Endometrium (tissue), 2 donors: ENCODE data around the gene ETF1.
"Not testable (repeated sequence)": the region's sequence is repeated elsewhere in the genome, so short reads cannot be mapped to it uniquely, and the experiment has no call there.

Experiments used
- FAIRE-seq: peaks from 2 replicates; lab custom pipeline; 2012; peaks lifted over from hg19 to GRCh38; lab: Jason Lieb, UNC
- donor health status: control.
- donor health status: control.

Gene ETF1

GRCh38 chr5:138528744-138529469 is 14.1 kb downstream of the ETF1 start:
- FAIRE-seq: no peak

- FAIRE-seq: no peak
These were observed 14.8 kb downstream of the ETF1 start for GRCh38 chr5:138528208-138528607.

GRCh38 chr5:138527170-138527569 is 15.9 kb downstream of the ETF1 start:
- FAIRE-seq: no peak

- FAIRE-seq: no peak
These were observed 19.6 kb downstream of the ETF1 start for GRCh38 chr5:138523406-138523805.

GRCh38 chr5:138520971-138521370 is 22.1 kb downstream of the ETF1 start:
- FAIRE-seq: no peak

- FAIRE-seq: no peak
These were observed 25.6 kb downstream of the ETF1 start for GRCh38 chr5:138517437-138517836.

- FAIRE-seq: no peak
These were observed 27.3 kb downstream of the ETF1 start for GRCh38 chr5:138515556-138516245.

GRCh38 chr5:138514021-138514420 is 29.0 kb downstream of the ETF1 start:
- no peak for FAIRE-seq

GRCh38 chr5:138508958-138509357 is 34.1 kb downstream of the ETF1 start:
- no peak for FAIRE-seq

GRCh38 chr5:138507485-138507884 is 35.6 kb downstream of the ETF1 start:
- not testable (repeated sequence) for FAIRE-seq

GRCh38 chr5:138506370-138507306 is 36.4 kb downstream of the ETF1 start:
- FAIRE-seq: no peak

GRCh38 chr5:138504799-138505198 is 38.2 kb downstream of the ETF1 start:
- no peak for FAIRE-seq

GRCh38 chr5:138503487-138504270 is 39.4 kb downstream of the ETF1 start:
- no peak for FAIRE-seq

- FAIRE-seq: no peak
These were observed 40.5 kb downstream of the ETF1 start for GRCh38 chr5:138502521-138502920.

GRCh38 chr5:138502121-138502520 is 40.9 kb downstream of the ETF1 start:
- no peak for FAIRE-seq

- no peak for FAIRE-seq
These were observed 44.7 kb downstream of the ETF1 start for GRCh38 chr5:138498376-138498775.

GRCh38 chr5:138495351-138495750 is 47.7 kb downstream of the ETF1 start:
- FAIRE-seq: no peak

GRCh38 chr5:138492560-138493045 is 50.4 kb downstream of the ETF1 start:
- no peak for FAIRE-seq

GRCh38 chr5:138491669-138492559 is 51.1 kb downstream of the ETF1 start:
- FAIRE-seq: no peak

- no peak for FAIRE-seq
These were observed 51.8 kb downstream of the ETF1 start for GRCh38 chr5:138491284-138491648.
